ENCODE results near the gene GRM8. TPM values are rescaled to one million over a fixed set of nuclear protein-coding genes. Genes with fewer than 3 reads are reported as not detected.
"Not testable (repeated sequence)": the region's sequence is repeated elsewhere in the genome, so short reads cannot be mapped to it uniquely, and the experiment has no call there.

Gene GRM8
- total RNA-seq, 2 experiments from 2014 or later: not detected

GRCh38 chr7:126682176-126682575 is 570.6 kb downstream of the GRM8 start:
- Mint-ChIP-seq H3K36me3 (ENCODE audit: low read depth) (no peaks in the 10 kb centered on the region), H3K9me3 (no peaks in the 10 kb centered on the region), H3K4me1 (no peaks in the 10 kb centered on the region), H3K27ac (no peak overlapping the region), H3K27me3 (no peaks in the 10 kb centered on the region), H3K4me3 (no peak overlapping the region)
- ChIA-PET POLR2A (no interaction called here), CTCF (no interaction called here)
- no peak for DNase-seq

GRCh38 chr7:126668762-126669161 is 584.0 kb downstream of the GRM8 start:
- H3K27ac Mint-ChIP-seq; POLR2A ChIA-PET; CTCF ChIA-PET; H3K4me1 Mint-ChIP-seq; DNase-seq; H3K36me3 Mint-ChIP-seq (ENCODE audit: low read depth); H3K4me3 Mint-ChIP-seq; H3K9me3 Mint-ChIP-seq; H3K27me3 Mint-ChIP-seq: not testable (repeated sequence)

- Mint-ChIP-seq H3K9me3 (no peaks in the 10 kb centered on the region), H3K36me3 (ENCODE audit: low read depth) (no peaks in the 10 kb centered on the region), H3K4me3 (no peak overlapping the region), H3K27me3 (no peaks in the 10 kb centered on the region), H3K27ac (no peak overlapping the region), H3K4me1 (no peaks in the 10 kb centered on the region)
- POLR2A ChIA-PET: no interaction called here
- DNase-seq: no peak
- CTCF ChIA-PET: no interaction called here
These were observed 584.4 kb downstream of the GRM8 start for GRCh38 chr7:126668367-126668752.

GRCh38 chr7:126667742-126668366 is 584.9 kb downstream of the GRM8 start:
- Mint-ChIP-seq H3K4me1 (no peaks in the 10 kb centered on the region), H3K27me3 (no peaks in the 10 kb centered on the region), H3K27ac (no peak overlapping the region), H3K4me3 (no peak overlapping the region), H3K9me3 (no peaks in the 10 kb centered on the region), H3K36me3 (ENCODE audit: low read depth) (no peaks in the 10 kb centered on the region)
- ChIA-PET POLR2A (no interaction called here), CTCF (interaction anchor here (1.0 kb wide), 1 partner anchor 11 kb away, joined by 4 read pairs; no protein-coding TSS in a partner anchor)
- no peak for DNase-seq

- no peaks in the 10 kb centered on the region for H3K4me1 Mint-ChIP-seq
- H3K9me3 Mint-ChIP-seq: no peaks in the 10 kb centered on the region
- no peaks in the 10 kb centered on the region for H3K36me3 Mint-ChIP-seq (ENCODE audit: low read depth)
- CTCF ChIA-PET: no interaction called here
- no peak for DNase-seq
- no peak overlapping the region for H3K27ac Mint-ChIP-seq
- no peak overlapping the region for H3K4me3 Mint-ChIP-seq
- H3K27me3 Mint-ChIP-seq: no peaks in the 10 kb centered on the region
- POLR2A ChIA-PET: no interaction called here
These were observed 589.9 kb downstream of the GRM8 start for GRCh38 chr7:126662856-126663255.

GRCh38 chr7:126659124-126659523 is 593.6 kb downstream of the GRM8 start:
- DNase-seq: no peak
- Mint-ChIP-seq H3K9me3 (peaks cover 2% of the 10 kb centered on the region), H3K4me1 (no peaks in the 10 kb centered on the region), H3K36me3 (ENCODE audit: low read depth) (no peaks in the 10 kb centered on the region), H3K4me3 (no peak overlapping the region), H3K27ac (no peak overlapping the region), H3K27me3 (no peaks in the 10 kb centered on the region)
- POLR2A ChIA-PET: no interaction called here
- CTCF ChIA-PET: no interaction called here

- no peak for DNase-seq
- no peaks in the 10 kb centered on the region for H3K36me3 Mint-ChIP-seq (ENCODE audit: low read depth)
- ChIA-PET CTCF (no interaction called here), POLR2A (no interaction called here)
- no peak overlapping the region for H3K4me3 Mint-ChIP-seq
- no peak overlapping the region for H3K27ac Mint-ChIP-seq
- no peaks in the 10 kb centered on the region for H3K4me1 Mint-ChIP-seq
- H3K9me3 Mint-ChIP-seq: peaks cover 2% of the 10 kb centered on the region
- H3K27me3 Mint-ChIP-seq: no peaks in the 10 kb centered on the region
These were observed 594.1 kb downstream of the GRM8 start for GRCh38 chr7:126658684-126659083.

- Mint-ChIP-seq H3K4me3 (no peak overlapping the region), H3K27ac (no peak overlapping the region), H3K27me3 (no peaks in the 10 kb centered on the region), H3K36me3 (ENCODE audit: low read depth) (no peaks in the 10 kb centered on the region), H3K9me3 (peaks cover 2% of the 10 kb centered on the region), H3K4me1 (no peaks in the 10 kb centered on the region)
- no peak for DNase-seq
- ChIA-PET CTCF (interaction anchor here (2.1 kb wide), 1 partner anchor 9 kb away, joined by 4 read pairs; no protein-coding TSS in a partner anchor), POLR2A (interaction anchor here (0.6 kb wide), 1 partner anchor 412 kb away, joined by 3 read pairs; no protein-coding TSS in a partner anchor)
These were observed 595.0 kb downstream of the GRM8 start for GRCh38 chr7:126657599-126658358.

- H3K36me3 Mint-ChIP-seq (ENCODE audit: low read depth): no peaks in the 10 kb centered on the region
- no peak overlapping the region for H3K4me3 Mint-ChIP-seq
- ChIA-PET POLR2A (interaction anchor here (0.6 kb wide), 1 partner anchor 411 kb away, joined by 3 read pairs; no protein-coding TSS in a partner anchor), CTCF (interaction anchor here (2.1 kb wide), 1 partner anchor 10 kb away, joined by 4 read pairs; no protein-coding TSS in a partner anchor)
- H3K9me3 Mint-ChIP-seq: peaks cover 5% of the 10 kb centered on the region
- H3K27ac Mint-ChIP-seq: no peak overlapping the region
- H3K27me3 Mint-ChIP-seq: no peaks in the 10 kb centered on the region
- DNase-seq: no peak
- H3K4me1 Mint-ChIP-seq: no peaks in the 10 kb centered on the region
These were observed 595.6 kb downstream of the GRM8 start for GRCh38 chr7:126657137-126657536.

GRCh38 chr7:126656165-126656564 is 596.6 kb downstream of the GRM8 start:
- H3K36me3 Mint-ChIP-seq (ENCODE audit: low read depth): no peaks in the 10 kb centered on the region
- H3K4me3 Mint-ChIP-seq: no peak overlapping the region
- POLR2A ChIA-PET: no interaction called here
- peaks cover 5% of the 10 kb centered on the region for H3K9me3 Mint-ChIP-seq
- H3K27ac Mint-ChIP-seq: no peak overlapping the region
- DNase-seq: no peak
- no peaks in the 10 kb centered on the region for H3K4me1 Mint-ChIP-seq
- H3K27me3 Mint-ChIP-seq: no peaks in the 10 kb centered on the region
- CTCF ChIA-PET: interaction anchor here (2.1 kb wide), 1 partner anchor 11 kb away, joined by 4 read pairs; no protein-coding TSS in a partner anchor

- Mint-ChIP-seq H3K4me1 (no peaks in the 10 kb centered on the region), H3K27ac (no peak overlapping the region), H3K36me3 (ENCODE audit: low read depth) (no peaks in the 10 kb centered on the region), H3K27me3 (no peaks in the 10 kb centered on the region), H3K9me3 (no peaks in the 10 kb centered on the region), H3K4me3 (no peak overlapping the region)
- ChIA-PET POLR2A (no interaction called here), CTCF (no interaction called here)
- DNase-seq: no peak
These were observed 615.2 kb downstream of the GRM8 start for GRCh38 chr7:126637538-126637937.

- Mint-ChIP-seq H3K4me1 (no peaks in the 10 kb centered on the region), H3K36me3 (ENCODE audit: low read depth) (no peaks in the 10 kb centered on the region), H3K4me3 (no peak overlapping the region), H3K27me3 (no peaks in the 10 kb centered on the region), H3K27ac (no peak overlapping the region), H3K9me3 (no peaks in the 10 kb centered on the region)
- ChIA-PET POLR2A (no interaction called here), CTCF (no interaction called here)
- no peak for DNase-seq
These were observed 617.2 kb downstream of the GRM8 start for GRCh38 chr7:126635545-126635944.

- no peak overlapping the region for H3K4me3 Mint-ChIP-seq
- no peak for DNase-seq
- ChIA-PET POLR2A (no interaction called here), CTCF (no interaction called here)
- no peak overlapping the region for H3K27ac Mint-ChIP-seq
- no peaks in the 10 kb centered on the region for H3K36me3 Mint-ChIP-seq (ENCODE audit: low read depth)
- H3K9me3 Mint-ChIP-seq: peaks cover 3% of the 10 kb centered on the region
- no peaks in the 10 kb centered on the region for H3K27me3 Mint-ChIP-seq
- no peaks in the 10 kb centered on the region for H3K4me1 Mint-ChIP-seq
These were observed 644.4 kb downstream of the GRM8 start for GRCh38 chr7:126608339-126608776.

- no peaks in the 10 kb centered on the region for H3K36me3 Mint-ChIP-seq (ENCODE audit: low read depth)
- CTCF ChIA-PET: no interaction called here
- POLR2A ChIA-PET: no interaction called here
- no peak overlapping the region for H3K4me3 Mint-ChIP-seq
- no peaks in the 10 kb centered on the region for H3K27me3 Mint-ChIP-seq
- no peaks in the 10 kb centered on the region for H3K9me3 Mint-ChIP-seq
- H3K4me1 Mint-ChIP-seq: no peaks in the 10 kb centered on the region
- H3K27ac Mint-ChIP-seq: no peak overlapping the region
- no peak for DNase-seq
These were observed 646.4 kb downstream of the GRM8 start for GRCh38 chr7:126606331-126606730.

Data from activated CD4-positive, alpha-beta memory T cell treated with anti-CD3 and anti-CD28 coated beads, Interleukin-2, amount 10 ng/mL, durations not matched to agents 7 days and 5 days (primary cell).